H1 (cell line): Measurements from ENCODE around the gene NDFIP2. TPM values are rescaled to one million over a fixed set of nuclear protein-coding genes. Genes with fewer than 3 reads are reported as not detected.

Source experiments
- CTCF ChIA-PET: fragments of 300-600 bp; sonication (Branson Sonifier 250); formaldehyde crosslinking; loops from one replicate; lab custom pipeline; 2021; ENCODE audit not compliant: partially characterized antibody; lab: Charles Lee
- POLR2A ChIA-PET: fragments of 300-600 bp; sonication (Branson Sonifier 250); formaldehyde crosslinking; loops from one replicate; lab custom pipeline; 2021; ENCODE audit warnings: inconsistent platforms; ENCODE audit not compliant: partially characterized antibody; lab: Charles Lee
- DNase-seq, 2 experiments: peaks; one replicate each; pipeline versions ENCODE4 v3.0.0 to v3.0.0-alpha.2; 2010 to 2022; ENCODE audit warnings: low spot score in 2 of 2, low read depth in 1 of 2, mixed read lengths in 1 of 2
- FAIRE-seq: peaks from 2 replicates; lab custom pipeline; 2011; peaks lifted over from hg19 to GRCh38; lab: Jason Lieb, UNC
- H2AFZ ChIP-seq: 2 replicates; pipeline ENCODE4 v1.8.1; 2012; ENCODE audit warnings: low read length, inconsistent platforms
- H2AK5ac ChIP-seq: 2 replicates; pipeline ENCODE4 v1.6.1; 2013; ENCODE audit warnings: low read depth, low read length
- H2BK120ac ChIP-seq: replicated peaks from 2 replicates; pipeline ENCODE3; 2013; ENCODE audit warnings: low read depth, low read length, inconsistent platforms
- H2BK12ac ChIP-seq: 2 replicates; pipeline ENCODE4 v1.6.1; 2013; ENCODE audit warnings: low read depth, low read length
- H2BK15ac ChIP-seq: 2 replicates; pipeline ENCODE4 v1.6.1; 2013; ENCODE audit warnings: low read length
- H2BK20ac ChIP-seq: 2 replicates; pipeline ENCODE4 v1.6.1; 2013; ENCODE audit warnings: low read length
- H2BK5ac ChIP-seq: 2 replicates; pipeline ENCODE4 v1.6.1; 2013; ENCODE audit warnings: low read depth, low read length
- H3K14ac ChIP-seq: 2 replicates; pipeline ENCODE4 v1.6.1; 2013; ENCODE audit warnings: inconsistent platforms; ENCODE audit not compliant: insufficient read length
- H3K18ac ChIP-seq: 2 replicates; pipeline ENCODE4 v1.6.1; 2013; ENCODE audit warnings: low read length; ENCODE audit errors: extremely low read depth
- H3K23ac ChIP-seq: 2 replicates; pipeline ENCODE4 v1.6.1; 2013; ENCODE audit warnings: inconsistent platforms; ENCODE audit not compliant: insufficient read length
- H3K23me2 ChIP-seq: 2 replicates; pipeline ENCODE4 v1.6.1; 2013; ENCODE audit warnings: low read depth, low read length
- H3K27ac ChIP-seq: 2 replicates; pipeline ENCODE4 v1.6.1; 2011; ENCODE audit warnings: low read depth, low read length, inconsistent platforms
- H3K27me3 ChIP-seq, 4 experiments: replicated peaks in 1 of 4; 1 replicate in 1 of 4; 2 replicates in 3 of 4; pipeline versions ENCODE4 v1.6.1 to v1.8.1; 2011 to 2013; ENCODE audit warnings: low read length in 3 of 4, mild to moderate bottlenecking in 3 of 4, inconsistent platforms in 2 of 4, mixed read lengths in 2 of 4, moderate library complexity in 1 of 4; ENCODE audit not compliant: control insufficient read depth in 3 of 4, insufficient read depth in 3 of 4; ENCODE audit errors: extremely low read depth in 1 of 4
- H3K36me3 ChIP-seq, 4 experiments: 2 replicates each; pipeline versions ENCODE4 v1.6.1 to v1.8.1; 2011 to 2013; ENCODE audit warnings: mild to moderate bottlenecking in 4 of 4, low read length in 3 of 4, moderate library complexity in 2 of 4, control low read depth in 1 of 4, inconsistent platforms in 1 of 4; ENCODE audit not compliant: insufficient read depth in 4 of 4, control insufficient read depth in 2 of 4
- H3K4ac ChIP-seq: replicated peaks from 2 replicates; pipeline ENCODE3; 2013; ENCODE audit warnings: low read length, low read depth, mixed read lengths, inconsistent platforms; ENCODE audit not compliant: insufficient read length
- H3K4me1 ChIP-seq, 4 experiments: replicated peaks in 1 of 4; 1 replicate in 1 of 4; 2 replicates in 3 of 4; pipeline versions ENCODE4 v1.6.1 to v1.8.1; 2011 to 2013; ENCODE audit warnings: low read length in 3 of 4, inconsistent platforms in 2 of 4, mixed read lengths in 1 of 4; ENCODE audit not compliant: insufficient read depth in 4 of 4, control insufficient read depth in 3 of 4
- H3K4me2 ChIP-seq, 2 experiments: 2 replicates each; pipeline versions ENCODE4 v1.6.1 to v1.8.1; 2011 to 2013; ENCODE audit warnings: low read depth in 2 of 2, low read length in 2 of 2, control low read depth in 1 of 2, inconsistent platforms in 1 of 2, mild to moderate bottlenecking in 1 of 2; ENCODE audit not compliant: insufficient read depth in 1 of 2
- H3K4me3 ChIP-seq, 4 experiments: fragments of 200-600, 300-600 bp in 1 of 4; sonication (generic), shearing (Covaris generic), sonication (Bioruptor Twin) in 1 of 4; 2 replicates each; pipeline versions ENCODE4 v1.5.1 to v1.8.1; 2011 to 2016; ENCODE audit warnings: low read length in 4 of 4, low read depth in 3 of 4, control low read depth in 2 of 4, inconsistent platforms in 2 of 4, mild to moderate bottlenecking in 2 of 4, mixed read lengths in 1 of 4, moderate library complexity in 1 of 4; ENCODE audit not compliant: insufficient read depth in 2 of 4; ENCODE audit errors: extremely low read depth in 1 of 4
- H3K56ac ChIP-seq: replicated peaks from 2 replicates; pipeline ENCODE3; 2013; ENCODE audit warnings: low read depth, mild to moderate bottlenecking, mixed read lengths, low read length, inconsistent platforms; ENCODE audit not compliant: insufficient read length
- H3K79me1 ChIP-seq: 2 replicates; pipeline ENCODE4 v1.6.1; 2013; ENCODE audit warnings: low read depth, low read length, control low read depth
- H3K79me2 ChIP-seq, 2 experiments: 2 replicates each; pipeline versions ENCODE4 v1.6.1 to v1.8.1; 2012 to 2013; ENCODE audit warnings: low read length in 2 of 2, mild to moderate bottlenecking in 2 of 2, inconsistent platforms in 1 of 2; ENCODE audit not compliant: insufficient read depth in 2 of 2, control insufficient read depth in 1 of 2
- H3K9ac ChIP-seq, 4 experiments: replicated peaks in 1 of 4; 1 replicate in 1 of 4; 2 replicates in 3 of 4; pipeline versions ENCODE4 v1.6.1 to v1.8.1; 2011 to 2013; ENCODE audit warnings: low read depth in 3 of 4, low read length in 3 of 4, control low read depth in 2 of 4, mild to moderate bottlenecking in 2 of 4, moderate library complexity in 2 of 4, inconsistent platforms in 1 of 4; ENCODE audit errors: extremely low read depth in 1 of 4
- H3K9me3 ChIP-seq, 2 experiments: 2 replicates each; pipeline versions ENCODE4 v1.6.1 to v1.8.1; 2012 to 2013; ENCODE audit warnings: mild to moderate bottlenecking in 2 of 2, moderate library complexity in 2 of 2, control low read depth in 1 of 2, inconsistent platforms in 1 of 2, low read depth in 1 of 2, low read length in 1 of 2, mixed read lengths in 1 of 2; ENCODE audit not compliant: insufficient read depth in 2 of 2
- H4K20me1 ChIP-seq, 2 experiments: replicated peaks in 1 of 2; 2 replicates each; pipeline versions ENCODE3 to v1.8.1; 2011 to 2013; ENCODE audit warnings: inconsistent platforms in 2 of 2, low read length in 2 of 2, mild to moderate bottlenecking in 1 of 2; ENCODE audit not compliant: insufficient read depth in 2 of 2, control insufficient read depth in 1 of 2
- H4K5ac ChIP-seq: 2 replicates; pipeline ENCODE4 v1.6.1; 2013; ENCODE audit warnings: low read length, low read depth, mixed read lengths, inconsistent platforms; ENCODE audit not compliant: insufficient read length
- H4K8ac ChIP-seq: 2 replicates; pipeline ENCODE4 v1.8.0; 2013; ENCODE audit warnings: mild to moderate bottlenecking, moderate library complexity, low read length, inconsistent platforms; ENCODE audit not compliant: insufficient read depth; ENCODE audit errors: extremely low read depth
- H4K91ac ChIP-seq: replicated peaks from 2 replicates; pipeline ENCODE3; 2013; ENCODE audit warnings: low read length, mixed read lengths, inconsistent platforms; ENCODE audit not compliant: insufficient read length
- ASH2L ChIP-seq: fragments of 200-600, 300-600 bp; sonication (generic); IDR thresholded peaks from one replicate; pipeline ENCODE4 v1.7.1; 2017; ENCODE audit warnings: low read length
- EZH2 ChIP-seq: fragments of 200-600 bp; sonication (generic); IDR thresholded peaks from 2 replicates; pipeline ENCODE4 v1.7.1; 2012; ENCODE audit warnings: low read depth, mild to moderate bottlenecking, moderate library complexity, low read length, inconsistent platforms; ENCODE audit not compliant: severe bottlenecking
- FOSL1 ChIP-seq: IDR thresholded peaks from 2 replicates; pipeline ENCODE4 v1.6.1; 2011; ENCODE audit warnings: mild to moderate bottlenecking, low read depth, low read length, moderate library complexity; ENCODE audit not compliant: insufficient read depth
- POU5F1 ChIP-seq: IDR thresholded peaks from 2 replicates; pipeline ENCODE4 v1.6.1; 2011; ENCODE audit warnings: low read depth, mild to moderate bottlenecking, low read length, moderate library complexity
- RFX5 ChIP-seq: IDR thresholded peaks from 2 replicates; pipeline ENCODE4 v1.6.1; 2011; ENCODE audit warnings: low read depth, low read length, improper control_type of control experiment, borderline replicate concordance
- RXRA ChIP-seq: IDR thresholded peaks from 2 replicates; pipeline ENCODE4 v1.6.1; 2011; ENCODE audit warnings: low read depth, mild to moderate bottlenecking, low read length, moderate library complexity; ENCODE audit not compliant: insufficient read depth
- SP1 ChIP-seq: IDR thresholded peaks from 2 replicates; pipeline ENCODE4 v1.6.1; 2011; ENCODE audit warnings: low read depth, low read length
- TBP ChIP-seq: IDR thresholded peaks from 2 replicates; pipeline ENCODE4 v1.6.1; 2011; ENCODE audit warnings: low read depth, low read length, improper control_type of control experiment
- WGBS, 2 experiments: shearing (Covaris generic) in 1 of 2; methylation state at CpG; one replicate each; pipeline versions ENCODE4 v1.1.6 to v1.1.7; 2013 to 2015; ENCODE audit warnings: low lambda C conversion rate in 2 of 2, mixed read lengths in 2 of 2, inconsistent platforms in 1 of 2, low coverage in 1 of 2, missing lambda C conversion rate in 1 of 2; ENCODE audit not compliant: insufficient replicate concordance in 2 of 2, insufficient coverage in 1 of 2, insufficient read length in 1 of 2; ENCODE audit errors: extremely low coverage in 1 of 2, missing lambda C conversion rate in 1 of 2; 5-methylcytosine and 5-hydroxymethylcytosine counted together
- polyA plus RNA-seq, 7 experiments: library from polyadenylated mRNA; depleted of rRNA in 3 of 7; stranded (reverse) in 5 of 7; unstranded in 2 of 7; fragments of >200 nt in 5 of 7; fragments of 200-250 nt in 2 of 7; gene quantifications; 1 replicate in 5 of 7; 2 replicates in 1 of 7; 4 replicates in 1 of 7; pipeline versions ENCODE4 v1.2.1 to v1.2.3, GENCODE V29; 2011 to 2013; ENCODE audit warnings: missing spikeins in 2 of 7, mixed read lengths in 2 of 7
- total RNA-seq: library from RNA; stranded (reverse); fragmentation: NEBNext Ultra II Directional; extraction: Animal tissue kit (Norgen Biotek cat#: 25700); gene quantifications from 2 replicates; pipeline ENCODE4 v1.2.1, GENCODE V29; 2021

NDFIP2 gene
- total and polyA plus RNA-seq, 2 of the 8 experiments (the other 6 are each of a cell fraction or from before 2014, with no cell fraction given), result 11.1 to 32.9 TPM

DNA sequence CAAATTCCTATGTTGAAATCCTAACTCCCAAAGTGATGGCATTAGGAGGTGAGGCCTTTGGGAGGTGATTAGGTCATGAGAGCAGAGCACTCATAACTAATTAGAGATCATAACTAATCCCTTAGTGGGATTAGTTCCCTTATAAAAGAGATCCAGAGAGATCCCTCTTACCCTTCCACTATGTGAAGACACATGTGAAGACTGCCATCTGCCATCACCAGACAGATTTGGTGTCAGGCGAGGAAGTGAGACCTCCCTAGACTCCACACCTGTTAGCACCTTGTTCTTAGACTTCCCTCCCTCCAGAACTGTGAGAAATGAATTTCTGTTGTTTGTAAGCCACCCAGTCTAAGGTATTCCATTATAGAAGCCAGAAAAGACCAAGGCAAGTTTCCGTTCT lies 112.2 kb downstream of the NDFIP2 start:
- H2BK12ac ChIP-seq, result no peak overlapping the region
- H4K8ac ChIP-seq, result no peak overlapping the region
- H3K4me3 ChIP-seq, result no peak overlapping the region
- H3K36me3 ChIP-seq, result no peaks in the 10 kb centered on the region
- FAIRE-seq (no peak), DNase-seq (no peak)
- no peak overlapping the region for H3K4ac ChIP-seq
- no peaks in the 10 kb centered on the region for H3K23me2 ChIP-seq
- no peaks in the 10 kb centered on the region for H3K79me1 ChIP-seq
- POLR2A ChIA-PET, result interaction anchor here (0.6 kb wide), 1 partner anchor 30 kb away, joined by 3 read pairs; no protein-coding TSS in a partner anchor
- 89% methylated on average over 2 of the region's 2 CpGs; no CpG with 5 or more reads in 1 of the 2 experiments for WGBS, 2 experiments
- H3K14ac ChIP-seq, result no peak overlapping the region
- H3K27ac ChIP-seq, result no peak overlapping the region
- H3K9ac ChIP-seq, result no peak overlapping the region
- no peak overlapping the region for H3K23ac ChIP-seq
- H4K20me1 ChIP-seq, result no peaks in the 10 kb centered on the region
- H4K5ac ChIP-seq, result no peak overlapping the region
- no peak for TF ChIP-seq SP1
- no peak for TF ChIP-seq TBP
- TF ChIP-seq POU5F1, result no peak
- TF ChIP-seq ASH2L, result no peak
- no peak for TF ChIP-seq EZH2
- no peak for TF ChIP-seq FOSL1
- no peak for TF ChIP-seq RFX5
- no peak for TF ChIP-seq RXRA
- H3K4me2 ChIP-seq, result no peak overlapping the region
- H2BK5ac ChIP-seq, result no peak overlapping the region
- no peak overlapping the region for H2AK5ac ChIP-seq
- H4K91ac ChIP-seq, result no peak overlapping the region
- H3K79me2 ChIP-seq, result no peaks in the 10 kb centered on the region
- no peaks in the 10 kb centered on the region for H3K4me1 ChIP-seq
- H3K56ac ChIP-seq, result no peak overlapping the region
- H2BK15ac ChIP-seq, result no peak overlapping the region
- H3K9me3 ChIP-seq, result no peaks in the 10 kb centered on the region
- no peak overlapping the region for H2AFZ ChIP-seq
- no peaks in the 10 kb centered on the region for H3K27me3 ChIP-seq
- H3K18ac ChIP-seq, result no peak overlapping the region
- no peak overlapping the region for H2BK20ac ChIP-seq
- CTCF ChIA-PET, result interaction anchor here (0.6 kb wide), 1 partner anchor 1646 kb away, joined by 4 read pairs; no protein-coding TSS in a partner anchor
- no peak overlapping the region for H2BK120ac ChIP-seq
